Ishikawa (cell line): ENCODE data around the gene YY2.

Experiments
- CREB1 ChIP-seq: IDR thresholded peaks from 2 replicates; pipeline ENCODE4 v1.6.1; 2012; ENCODE audit warnings: low read depth
- EP300 ChIP-seq: IDR thresholded peaks from 2 replicates; pipeline ENCODE4 v1.6.1; 2012; ENCODE audit warnings: borderline replicate concordance
- FOXM1 ChIP-seq: IDR thresholded peaks from 2 replicates; pipeline ENCODE4 v1.6.1; 2012; ENCODE audit warnings: low read depth, borderline replicate concordance
- NFIC ChIP-seq: IDR thresholded peaks from 2 replicates; pipeline ENCODE4 v1.6.1; 2012
- RAD21 ChIP-seq: IDR thresholded peaks from 2 replicates; pipeline ENCODE4 v1.6.1; 2012; ENCODE audit warnings: low read depth
- TAF1 ChIP-seq: IDR thresholded peaks from 2 replicates; pipeline ENCODE4 v1.6.1; 2012; ENCODE audit warnings: low read depth, mild to moderate bottlenecking
- TCF12 ChIP-seq: IDR thresholded peaks from 2 replicates; pipeline ENCODE4 v1.6.1; 2012; ENCODE audit warnings: low read depth
- TEAD4 ChIP-seq: IDR thresholded peaks from 2 replicates; pipeline ENCODE4 v1.6.1; 2012
- YY1 ChIP-seq: IDR thresholded peaks from 2 replicates; pipeline ENCODE4 v1.6.1; 2012; ENCODE audit warnings: low read depth
- TF ChIP-seq, protein P1 (sequence below): IDR thresholded peaks from 2 replicates; pipeline ENCODE4 v1.6.1; 2012
- TF ChIP-seq, protein P2 (sequence below): IDR thresholded peaks from 2 replicates; pipeline ENCODE4 v1.6.1; 2012; ENCODE audit warnings: low read depth, mild to moderate bottlenecking

DNA sequence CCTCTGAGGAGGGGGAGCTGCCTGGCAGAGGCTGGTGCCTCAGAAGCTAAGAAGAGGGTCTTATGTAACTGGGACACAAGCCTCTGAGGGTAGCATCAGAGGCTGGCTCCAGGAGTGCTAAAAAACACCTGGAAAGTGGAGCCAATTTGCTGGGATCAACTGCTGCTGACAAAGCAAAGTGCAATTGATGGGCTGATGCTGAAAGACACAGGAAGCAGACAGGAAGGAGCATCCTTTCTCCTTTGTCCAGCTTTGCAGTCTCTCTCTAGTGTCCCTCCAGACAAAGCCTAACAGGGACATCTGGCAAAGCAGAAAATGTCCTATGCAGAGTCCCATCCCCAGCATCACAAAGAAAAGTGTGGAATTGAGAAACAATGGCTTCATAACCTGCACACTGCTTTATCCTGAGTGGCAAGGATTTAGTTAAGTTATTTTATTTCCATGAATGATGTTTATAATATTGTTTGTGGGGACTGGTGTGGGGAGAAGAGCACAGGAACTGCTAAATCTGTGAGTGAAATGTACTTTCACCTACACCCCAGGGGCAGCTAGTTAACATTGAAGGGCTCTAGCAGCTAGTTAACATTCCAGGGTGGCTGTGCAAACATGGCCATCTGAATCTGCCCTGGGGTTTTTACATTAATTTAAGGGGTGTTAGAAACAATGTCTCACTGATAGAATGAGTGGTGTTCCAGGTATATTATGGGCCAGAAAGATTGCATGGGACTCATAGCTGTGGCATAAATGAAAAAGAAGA, 42.0 kb upstream of the YY2 start:
- TF ChIP-seq, protein P1, sequence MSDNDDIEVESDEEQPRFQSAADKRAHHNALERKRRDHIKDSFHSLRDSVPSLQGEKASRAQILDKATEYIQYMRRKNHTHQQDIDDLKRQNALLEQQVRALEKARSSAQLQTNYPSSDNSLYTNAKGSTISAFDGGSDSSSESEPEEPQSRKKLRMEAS = no peak
- no peak for TF ChIP-seq FOXM1
- TF ChIP-seq TEAD4 = no peak
- TF ChIP-seq EP300 = no peak
- no peak for TF ChIP-seq RAD21
- no peak for TF ChIP-seq NFIC
- no peak for TF ChIP-seq YY1
- no peak for TF ChIP-seq CREB1
- no peak for TF ChIP-seq TAF1
- TF ChIP-seq, protein P2, sequence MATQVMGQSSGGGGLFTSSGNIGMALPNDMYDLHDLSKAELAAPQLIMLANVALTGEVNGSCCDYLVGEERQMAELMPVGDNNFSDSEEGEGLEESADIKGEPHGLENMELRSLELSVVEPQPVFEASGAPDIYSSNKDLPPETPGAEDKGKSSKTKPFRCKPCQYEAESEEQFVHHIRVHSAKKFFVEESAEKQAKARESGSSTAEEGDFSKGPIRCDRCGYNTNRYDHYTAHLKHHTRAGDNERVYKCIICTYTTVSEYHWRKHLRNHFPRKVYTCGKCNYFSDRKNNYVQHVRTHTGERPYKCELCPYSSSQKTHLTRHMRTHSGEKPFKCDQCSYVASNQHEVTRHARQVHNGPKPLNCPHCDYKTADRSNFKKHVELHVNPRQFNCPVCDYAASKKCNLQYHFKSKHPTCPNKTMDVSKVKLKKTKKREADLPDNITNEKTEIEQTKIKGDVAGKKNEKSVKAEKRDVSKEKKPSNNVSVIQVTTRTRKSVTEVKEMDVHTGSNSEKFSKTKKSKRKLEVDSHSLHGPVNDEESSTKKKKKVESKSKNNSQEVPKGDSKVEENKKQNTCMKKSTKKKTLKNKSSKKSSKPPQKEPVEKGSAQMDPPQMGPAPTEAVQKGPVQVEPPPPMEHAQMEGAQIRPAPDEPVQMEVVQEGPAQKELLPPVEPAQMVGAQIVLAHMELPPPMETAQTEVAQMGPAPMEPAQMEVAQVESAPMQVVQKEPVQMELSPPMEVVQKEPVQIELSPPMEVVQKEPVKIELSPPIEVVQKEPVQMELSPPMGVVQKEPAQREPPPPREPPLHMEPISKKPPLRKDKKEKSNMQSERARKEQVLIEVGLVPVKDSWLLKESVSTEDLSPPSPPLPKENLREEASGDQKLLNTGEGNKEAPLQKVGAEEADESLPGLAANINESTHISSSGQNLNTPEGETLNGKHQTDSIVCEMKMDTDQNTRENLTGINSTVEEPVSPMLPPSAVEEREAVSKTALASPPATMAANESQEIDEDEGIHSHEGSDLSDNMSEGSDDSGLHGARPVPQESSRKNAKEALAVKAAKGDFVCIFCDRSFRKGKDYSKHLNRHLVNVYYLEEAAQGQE = no peak
- TF ChIP-seq TCF12 = no peak
